OCI-M2 (cell line): ENCODE results near the gene CTSE.

ENCODE experiments used
- DNase-seq: peaks from one replicate; lab custom pipeline; 2025; ENCODE audit not compliant: unreplicated experiment; lab: John Stamatoyannopoulos, UW

Gene CTSE

DNA sequence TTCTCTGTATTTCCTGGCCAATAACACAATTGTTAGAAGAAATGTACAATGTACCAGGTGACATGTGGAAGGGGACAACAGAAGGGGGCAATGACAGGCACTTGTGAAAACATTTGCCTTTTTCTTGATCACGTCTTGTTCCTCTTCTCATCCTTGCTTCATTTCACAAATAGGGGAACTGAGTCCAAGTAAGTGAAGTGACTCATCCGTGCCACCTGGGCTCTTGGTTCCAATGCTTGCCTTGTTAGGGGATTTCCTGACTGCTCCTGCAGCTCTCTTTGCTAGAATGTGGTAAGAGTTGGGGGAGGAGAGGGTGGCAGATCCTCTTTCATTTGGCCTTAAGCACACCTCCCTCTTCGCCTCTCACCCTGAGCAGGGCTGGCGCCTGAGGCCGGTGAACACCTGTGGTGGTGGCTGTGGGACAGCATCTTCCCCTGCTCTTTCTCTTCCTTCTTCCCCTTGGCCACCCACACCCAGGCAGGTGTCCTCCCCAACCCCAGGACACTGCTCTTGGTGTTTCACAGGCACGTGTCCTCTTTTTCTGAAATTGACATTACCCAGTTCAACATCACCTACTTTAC lies 27.1 kb upstream of the CTSE start:
- DNase-seq = no peak

DNA sequence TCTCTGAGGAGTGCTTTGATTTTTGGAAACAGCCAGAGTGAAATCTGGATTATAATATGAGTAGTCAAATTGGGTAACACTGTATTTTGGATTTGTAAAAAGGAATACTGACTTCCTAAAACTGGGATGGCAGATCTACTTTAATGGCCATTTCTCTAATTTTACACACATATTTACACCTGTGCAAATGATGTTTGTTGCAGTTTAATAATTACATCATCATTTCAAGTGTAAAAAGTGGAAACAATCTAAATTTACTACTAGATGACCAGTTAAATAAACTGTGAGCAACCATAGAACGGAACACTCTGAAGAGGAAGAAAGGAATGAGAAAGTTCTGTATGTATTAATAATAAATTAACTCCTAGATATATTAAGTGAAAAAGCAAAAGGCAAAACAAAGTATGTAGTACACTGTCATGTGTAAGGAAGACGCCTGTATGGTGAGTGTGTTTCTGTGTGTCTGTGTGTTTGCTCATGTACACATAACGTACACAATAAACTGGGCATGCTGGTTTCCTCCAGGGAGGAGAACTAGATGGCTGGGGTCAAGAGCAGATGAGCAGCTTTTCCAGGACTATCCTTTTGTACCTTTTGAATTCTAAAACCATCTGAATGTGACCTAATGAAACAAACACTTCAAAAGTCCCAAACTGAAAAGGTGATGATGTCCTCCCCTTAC lies 26.4 kb upstream of the CTSE start:
- DNase-seq = no peak

- no peak for DNase-seq
These were observed 25.6 kb upstream of the CTSE start for GRCh38 chr1:206049293-206049692.

DNA sequence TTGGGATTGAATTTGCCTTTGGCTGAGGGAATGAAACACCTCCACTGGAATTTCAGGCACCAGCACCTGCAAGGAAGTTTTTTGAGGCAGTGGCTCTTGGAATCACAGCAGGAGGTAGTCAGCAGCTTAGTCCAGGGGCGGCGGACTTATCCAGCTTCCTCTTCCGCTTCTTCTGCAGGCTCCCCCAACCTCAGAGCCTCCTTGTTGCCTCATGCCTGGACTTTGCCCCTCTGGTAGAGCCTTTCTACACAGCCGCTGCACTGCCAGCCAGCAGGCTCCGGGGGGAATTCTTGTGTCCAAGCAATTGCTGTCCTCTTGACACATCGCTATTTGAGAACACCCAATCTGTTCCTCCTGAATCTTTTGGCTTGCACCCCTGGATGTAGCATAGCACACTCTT lies 24.9 kb upstream of the CTSE start:
- no peak for DNase-seq

- DNase-seq = no peak
These were observed 23.6 kb upstream of the CTSE start for GRCh38 chr1:206047271-206047670.

GRCh38 chr1:206041640-206042039 lies 17.9 kb upstream of the CTSE start:
- no peak for DNase-seq

DNA sequence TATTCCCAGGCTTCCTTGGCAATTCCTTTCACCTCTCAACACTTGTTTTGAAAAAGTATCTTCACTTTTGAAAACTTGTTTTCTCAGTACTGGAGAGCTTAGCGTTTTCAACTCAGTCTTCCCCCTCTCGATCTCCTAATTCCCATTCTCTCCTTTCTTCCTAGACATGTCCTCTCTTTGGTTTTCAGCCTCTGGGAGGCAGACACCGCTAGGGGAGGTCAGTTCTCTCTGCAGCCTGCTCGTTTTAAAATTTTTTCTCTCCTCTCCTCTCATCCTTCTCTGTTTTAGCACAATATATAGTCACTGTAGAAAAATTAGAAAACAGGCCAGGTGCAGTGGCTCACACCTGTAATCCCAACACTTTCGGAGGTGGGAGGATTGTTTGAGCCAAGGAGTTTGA lies 16.6 kb upstream of the CTSE start:
- DNase-seq = no peak

DNA sequence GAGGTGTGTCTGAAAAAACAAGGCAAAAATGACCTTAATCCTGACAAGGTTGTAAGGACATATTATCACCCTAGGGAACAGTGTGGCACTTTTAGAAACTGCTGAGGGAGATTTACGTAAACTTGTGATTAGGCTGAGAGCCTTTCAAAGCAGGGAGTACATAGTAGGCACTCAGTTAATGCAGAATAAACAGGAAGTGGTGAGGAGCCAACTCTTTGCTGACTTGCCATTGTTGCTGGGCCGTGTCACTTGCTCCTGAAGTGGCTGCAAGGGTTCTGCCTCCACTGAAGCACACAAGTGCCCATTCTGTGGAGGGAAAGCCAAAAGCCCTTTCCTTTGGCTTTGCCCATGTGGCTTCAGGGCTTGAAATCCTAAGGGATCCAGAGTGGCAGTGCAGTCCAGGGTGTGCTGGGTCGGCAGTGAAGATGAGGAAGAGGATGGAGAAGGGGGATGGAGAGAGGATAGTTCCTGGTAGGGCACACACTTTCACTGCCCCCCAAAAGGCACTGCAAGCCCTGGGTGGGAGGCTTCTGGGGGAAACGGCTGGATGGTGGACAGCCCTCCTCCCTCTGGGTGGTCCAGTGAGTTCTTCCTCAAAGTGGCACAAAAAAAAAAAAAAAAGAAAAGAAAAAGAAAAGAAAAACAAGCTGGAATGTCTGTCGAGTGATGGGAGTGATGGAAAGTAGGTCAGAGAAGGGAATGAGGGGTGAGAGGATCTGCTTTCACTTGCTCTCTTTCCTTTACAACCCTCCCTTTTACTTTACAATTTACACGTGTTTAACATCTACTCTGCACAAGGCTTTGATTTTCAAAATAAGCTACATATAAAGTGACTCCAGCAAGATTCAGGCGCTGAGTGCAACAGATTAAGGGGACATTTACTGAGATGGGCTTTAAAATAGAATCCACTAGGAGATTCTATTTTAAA lies 15.6 kb upstream of the CTSE start:
- DNase-seq = no peak

- DNase-seq = no peak
These were observed 13.9 kb upstream of the CTSE start for GRCh38 chr1:206037581-206037980.

DNA sequence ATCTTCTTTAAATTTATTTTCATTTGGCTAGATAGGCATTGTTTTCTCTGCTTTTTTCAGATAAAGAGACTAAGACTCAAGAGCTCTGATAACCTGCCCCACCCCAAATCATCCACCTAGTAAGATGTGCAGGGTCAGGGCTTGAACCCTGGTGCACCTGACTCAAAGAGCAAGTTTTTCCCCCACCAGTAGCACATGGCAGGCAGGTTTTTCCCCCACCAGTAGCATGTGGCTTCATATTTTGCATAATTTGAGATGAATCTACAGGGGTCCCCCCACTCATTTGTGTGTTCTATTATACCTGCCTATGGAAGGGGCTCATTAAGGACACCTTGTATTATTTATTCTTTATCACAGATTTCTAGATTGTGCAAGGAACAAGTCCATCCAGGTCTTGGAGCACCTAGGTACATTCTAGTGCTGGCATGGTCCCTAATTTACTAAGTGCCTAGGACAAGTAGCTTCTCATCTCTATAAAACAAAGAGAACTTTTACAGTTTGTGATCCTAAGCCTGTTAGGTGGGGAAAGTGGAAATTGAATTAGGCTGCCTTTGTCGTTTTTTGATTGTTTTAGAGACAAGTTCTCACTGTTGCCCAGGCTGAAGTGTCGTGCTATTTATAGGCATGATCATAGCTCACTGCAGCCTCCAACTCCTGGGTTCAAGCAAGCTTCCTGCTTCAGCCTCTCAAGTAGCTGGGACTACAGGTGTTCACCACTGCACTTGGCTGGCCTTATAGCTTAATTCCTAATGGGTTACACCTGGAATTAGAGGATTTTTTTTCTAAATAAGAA lies 13.2 kb upstream of the CTSE start:
- no peak for DNase-seq

- no peak for DNase-seq
These were observed 11.3 kb upstream of the CTSE start for GRCh38 chr1:206035027-206035426.

- DNase-seq = no peak
These were observed 8.9 kb upstream of the CTSE start for GRCh38 chr1:206032380-206033140.

GRCh38 chr1:206030714-206031113 lies 7.0 kb upstream of the CTSE start:
- peak; percentile 11 for DNase-seq

GRCh38 chr1:206030191-206030590 lies 6.5 kb upstream of the CTSE start:
- no peak for DNase-seq

DNA sequence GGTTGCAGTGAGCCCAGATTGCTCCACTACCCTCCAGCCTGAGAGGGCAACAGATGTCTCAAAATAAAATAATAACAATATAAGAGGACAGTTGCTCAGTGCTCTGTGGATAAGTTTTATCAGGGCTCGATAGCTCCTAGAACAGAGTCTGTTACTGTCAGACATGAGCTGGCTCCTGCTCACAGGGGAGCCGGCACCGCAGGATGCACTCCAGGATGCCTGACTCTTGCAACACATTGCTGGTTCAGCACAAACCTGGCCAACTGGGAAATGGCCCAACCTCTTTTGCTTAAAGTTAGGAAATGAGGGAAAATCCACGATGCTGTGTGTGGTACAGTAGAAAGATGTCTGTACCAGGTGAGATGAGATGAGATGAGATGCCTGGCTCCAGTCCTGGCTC lies 5.8 kb upstream of the CTSE start:
- DNase-seq = no peak

DNA sequence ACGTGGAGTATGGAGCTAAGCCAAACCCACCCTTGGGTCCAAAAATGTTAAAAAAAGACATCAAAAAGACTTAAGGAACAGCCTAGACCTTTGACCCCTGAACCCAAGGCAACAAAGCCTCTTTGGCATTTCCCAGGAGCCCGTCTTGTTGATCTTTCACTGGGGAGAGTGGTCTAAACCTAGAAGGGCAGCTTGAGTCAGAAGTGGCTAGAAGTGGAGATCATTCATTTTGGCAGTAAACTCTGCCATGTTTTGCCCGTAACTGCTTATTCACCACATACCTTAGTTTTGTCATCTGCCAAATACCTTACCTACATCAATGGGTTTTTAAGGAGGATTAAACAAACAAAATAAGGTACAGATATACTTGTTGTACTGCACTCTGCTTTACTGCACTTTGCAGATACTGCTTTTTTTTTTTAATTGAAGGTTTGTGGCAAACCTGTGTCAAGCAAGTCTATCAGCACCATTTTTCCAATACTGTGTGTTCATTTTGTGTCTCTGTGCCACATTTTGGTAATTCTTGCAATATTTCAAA lies 1.7 kb upstream of the CTSE start:
- no peak for DNase-seq

- DNase-seq = no peak
These were observed 929 bp downstream of the CTSE start for GRCh38 chr1:206022766-206023165.

DNA sequence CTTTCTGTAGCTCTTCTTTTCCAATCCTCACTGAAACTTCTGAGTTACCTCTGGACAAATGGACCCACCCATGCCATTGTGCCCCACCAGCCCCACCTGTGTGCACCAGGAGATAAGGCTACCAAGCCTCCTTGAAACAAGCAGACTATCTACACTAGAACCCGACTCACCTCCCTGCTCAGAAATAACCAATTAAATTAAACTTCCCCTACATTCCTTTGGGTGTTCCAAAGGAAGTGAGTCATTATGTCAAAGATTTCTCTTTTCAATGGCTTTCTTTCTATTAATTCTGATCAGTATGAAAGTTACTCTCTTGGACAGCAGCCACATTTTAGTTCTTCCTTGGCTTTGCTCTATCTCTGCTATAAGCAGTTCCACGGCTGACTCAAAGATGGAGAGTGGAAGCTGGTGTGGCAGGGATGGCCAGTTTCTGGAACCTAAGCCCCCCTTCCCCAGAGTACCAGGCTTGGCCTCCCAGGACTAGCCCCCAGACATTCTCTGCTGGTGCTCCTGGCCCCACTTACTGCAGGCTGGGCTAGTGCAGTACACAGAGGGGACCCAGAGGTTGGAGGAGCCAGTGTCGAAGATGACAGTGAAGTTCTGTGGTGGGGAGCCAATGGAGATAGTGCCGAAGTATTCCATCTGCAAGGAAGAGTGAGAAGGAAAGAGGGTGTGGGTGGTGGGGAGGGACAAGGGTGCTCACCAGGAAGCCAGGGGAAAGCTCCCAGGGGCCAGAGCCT lies 1.9 kb downstream of the CTSE start:
- no peak for DNase-seq

DNA sequence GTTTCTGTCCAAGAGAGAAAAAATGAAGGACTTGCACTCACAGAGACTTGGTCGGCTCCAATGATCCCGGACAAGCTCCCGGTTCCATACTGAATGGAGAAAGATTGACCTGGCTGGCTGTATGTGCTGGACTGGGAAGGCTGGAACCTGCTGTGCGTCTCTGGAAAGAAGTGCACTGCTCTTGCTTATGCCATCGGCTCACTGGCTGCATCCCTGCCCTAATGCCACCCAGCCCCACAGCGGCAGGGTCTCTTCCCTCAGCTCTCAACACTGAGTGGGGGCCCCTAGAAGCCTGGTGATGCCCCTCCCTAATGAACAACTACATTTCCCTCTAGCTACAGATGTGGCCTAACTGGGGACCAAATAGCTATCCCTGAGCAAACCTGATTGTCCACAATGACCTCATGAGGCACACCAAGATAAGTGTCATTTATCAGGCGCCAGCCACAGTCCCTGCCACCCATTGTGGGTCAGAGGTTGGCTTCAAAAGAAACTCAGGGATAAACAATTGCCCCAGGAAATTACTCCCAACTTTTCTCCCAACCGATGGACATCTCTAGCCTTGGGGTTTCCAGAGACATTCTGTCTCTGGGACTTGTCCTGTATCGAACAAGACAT lies 2.6 kb downstream of the CTSE start:
- no peak for DNase-seq
